HG02642 (cell line): ENCODE data around the gene DENND1B.
"Not testable (repeated sequence)": the region's sequence is repeated elsewhere in the genome, so short reads cannot be mapped to it uniquely, and the experiment has no call there.

Experiments used
- ATAC-seq: cut with Tn5 transposase; IDR thresholded peaks from one replicate; pipeline ENCODE4 v1.9.1; 2021; ENCODE audit warnings: mild to moderate bottlenecking; ENCODE audit not compliant: unreplicated experiment, poor library complexity

DENND1B gene

GRCh38 chr1:197752652-197753164 is 22.6 kb downstream of the DENND1B start:
- ATAC-seq, result not testable (repeated sequence)

DNA sequence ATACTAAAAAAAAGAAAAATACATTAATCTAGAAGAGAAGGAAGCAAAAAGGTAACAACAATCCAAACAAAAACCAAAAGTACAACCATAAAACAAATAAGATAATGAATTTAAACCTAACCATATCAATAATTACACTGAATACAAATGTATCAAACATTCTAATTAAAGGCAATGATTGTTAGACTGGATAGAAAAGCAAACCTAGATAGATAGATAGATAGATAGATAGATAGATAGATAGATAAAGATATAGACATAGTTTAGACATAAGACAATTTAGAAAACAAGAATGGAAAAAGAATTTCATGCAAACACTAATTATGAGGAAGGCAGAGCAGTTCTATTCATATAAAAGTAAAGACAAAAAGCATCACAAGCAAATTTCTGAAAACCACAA is 24.9 kb downstream of the DENND1B start:
- no peak for ATAC-seq

DNA sequence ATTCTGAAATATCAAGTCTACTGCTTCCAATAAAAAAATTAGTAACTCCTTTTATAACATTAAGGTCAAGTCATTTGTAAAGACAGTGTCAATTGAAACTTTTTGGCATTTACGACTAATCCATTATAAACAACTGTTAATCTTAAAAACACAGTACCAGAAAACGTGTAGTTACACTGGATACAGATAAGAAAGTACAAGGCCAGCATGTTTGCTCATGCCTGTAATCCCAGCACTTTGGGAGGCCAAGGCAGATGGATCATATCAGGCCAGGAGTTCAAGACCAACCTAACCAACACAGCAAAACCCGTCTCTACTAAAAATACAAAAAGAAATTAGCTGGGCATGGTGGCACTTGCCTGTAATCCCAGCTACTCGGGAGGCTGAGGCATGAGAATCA is 29.4 kb downstream of the DENND1B start:
- ATAC-seq, result no peak

- no peak for ATAC-seq
Observed at GRCh38 chr1:197744979-197745378, 30.3 kb downstream of the DENND1B start.

- ATAC-seq, result no peak
Observed at GRCh38 chr1:197743578-197743977, 31.7 kb downstream of the DENND1B start.

- ATAC-seq, result no peak
Observed at GRCh38 chr1:197740992-197741391, 34.3 kb downstream of the DENND1B start.

DNA sequence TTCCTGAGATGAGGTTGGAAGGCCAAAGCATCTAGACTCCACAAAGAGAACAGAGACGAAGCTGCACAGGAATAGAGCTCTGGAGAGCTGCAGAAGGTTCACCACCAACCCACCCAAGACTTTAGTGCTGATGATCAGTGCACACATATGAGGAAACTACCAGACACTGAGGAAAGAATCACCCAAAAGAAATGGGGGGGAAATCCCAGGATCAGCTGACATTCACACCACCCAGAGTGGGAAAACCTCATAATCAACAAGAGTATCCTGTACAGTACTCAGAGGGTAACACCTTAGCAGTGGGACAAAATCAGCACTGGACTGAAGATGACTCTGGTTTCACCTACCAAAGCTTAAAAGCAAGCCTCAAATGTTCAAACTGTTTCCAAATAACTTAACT is 36.4 kb downstream of the DENND1B start:
- no peak for ATAC-seq

DNA sequence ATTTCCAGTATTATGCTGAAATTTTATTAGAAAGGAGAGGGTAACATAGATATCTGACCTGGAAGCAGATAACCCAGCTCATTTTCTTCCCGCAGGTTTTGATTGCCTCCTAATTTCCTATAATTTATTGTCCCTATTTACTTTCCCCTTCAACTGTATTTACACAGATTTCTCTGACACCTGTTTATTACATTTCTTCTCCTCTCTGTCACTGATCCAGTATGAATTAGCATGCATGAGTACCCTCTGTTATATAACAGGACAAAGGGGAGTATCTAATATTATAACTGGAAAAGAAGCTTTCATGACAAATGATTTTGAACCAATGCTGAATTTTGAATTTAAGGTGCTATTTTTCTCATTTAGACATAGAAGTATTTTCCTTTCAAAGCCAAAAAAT is 37.4 kb downstream of the DENND1B start:
- ATAC-seq, result no peak

DNA sequence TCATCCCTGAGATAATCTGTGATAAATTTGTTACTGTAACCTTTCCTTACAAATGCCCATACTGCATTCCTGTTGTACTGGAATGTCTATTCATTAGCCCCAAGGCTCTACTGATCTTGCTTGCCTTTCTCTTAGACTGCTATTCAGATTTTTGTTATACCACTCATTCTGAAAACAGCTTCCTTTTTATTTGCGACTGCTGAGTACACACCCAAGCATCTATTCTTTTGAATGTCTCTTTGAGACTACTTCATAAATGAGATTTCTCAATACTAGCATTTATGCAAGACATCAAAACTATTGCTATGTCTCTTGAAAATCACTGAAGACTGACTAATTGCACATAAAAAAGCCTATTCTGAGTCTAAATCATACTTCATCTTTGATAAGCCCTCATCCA is 38.6 kb downstream of the DENND1B start:
- ATAC-seq, result no peak

DNA sequence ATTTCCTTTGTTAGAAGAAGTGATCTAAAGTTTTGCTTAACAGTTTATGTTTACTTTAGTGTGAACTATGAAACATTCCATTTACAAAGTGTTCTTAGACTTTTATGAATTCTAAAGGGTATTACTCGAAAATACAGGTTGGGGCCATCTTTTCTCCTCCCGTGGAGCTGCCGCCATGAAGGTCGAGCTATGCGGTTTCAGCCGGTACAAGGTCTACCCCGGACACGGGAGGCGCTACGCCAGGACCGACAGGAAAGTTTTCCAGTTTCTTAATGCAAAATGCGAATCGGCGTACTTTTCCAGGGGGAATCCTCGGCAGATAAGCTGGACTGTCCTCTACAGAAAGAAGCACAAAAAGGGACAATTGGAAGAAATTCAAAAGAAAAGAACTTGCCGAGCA is 39.8 kb downstream of the DENND1B start:
- ATAC-seq, result no peak

- no peak for ATAC-seq
Observed at GRCh38 chr1:197733324-197733723, 42.0 kb downstream of the DENND1B start.

GRCh38 chr1:197732187-197732586 is 43.1 kb downstream of the DENND1B start:
- no peak for ATAC-seq

DNA sequence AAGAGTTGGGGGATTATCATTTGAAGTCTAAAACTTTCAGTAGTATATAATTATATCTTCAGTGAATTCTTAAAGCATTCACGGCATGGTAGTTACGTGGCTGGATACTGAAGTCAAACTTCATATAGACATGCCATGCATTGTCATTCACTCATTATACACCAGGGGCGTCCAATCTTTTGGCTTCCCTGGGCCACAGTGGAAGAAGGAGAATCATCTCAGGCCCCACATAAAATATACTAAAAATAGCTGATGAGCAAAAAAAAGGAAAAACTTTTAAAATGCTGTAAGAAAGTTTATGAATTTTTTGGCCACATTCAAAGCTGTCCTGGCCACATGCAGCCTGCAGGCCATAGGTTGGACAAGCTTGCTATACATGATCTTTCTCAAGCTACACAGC is 43.8 kb downstream of the DENND1B start:
- ATAC-seq, result no peak

DNA sequence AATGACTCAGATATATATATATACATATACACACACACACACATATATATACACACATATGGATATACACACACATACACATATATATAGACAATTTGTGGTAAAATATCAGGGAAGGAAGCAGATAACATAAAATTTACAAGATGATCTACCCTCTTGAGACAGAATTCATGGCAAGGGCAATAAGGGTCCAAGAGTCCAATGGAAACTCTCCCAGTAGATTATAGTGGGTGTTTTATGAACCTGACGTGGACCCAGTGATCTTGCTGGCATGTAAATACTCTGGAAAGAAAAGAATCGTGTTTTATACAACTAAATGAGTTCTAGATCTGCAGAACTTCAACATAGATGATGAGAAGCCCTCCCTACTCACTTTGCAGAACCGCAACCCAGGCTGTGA is 49.3 kb downstream of the DENND1B start:
- ATAC-seq, result no peak

- ATAC-seq, result no peak
Observed at GRCh38 chr1:197725044-197725443, 50.2 kb downstream of the DENND1B start.

GRCh38 chr1:197715806-197716205 is 59.5 kb downstream of the DENND1B start:
- no peak for ATAC-seq

DNA sequence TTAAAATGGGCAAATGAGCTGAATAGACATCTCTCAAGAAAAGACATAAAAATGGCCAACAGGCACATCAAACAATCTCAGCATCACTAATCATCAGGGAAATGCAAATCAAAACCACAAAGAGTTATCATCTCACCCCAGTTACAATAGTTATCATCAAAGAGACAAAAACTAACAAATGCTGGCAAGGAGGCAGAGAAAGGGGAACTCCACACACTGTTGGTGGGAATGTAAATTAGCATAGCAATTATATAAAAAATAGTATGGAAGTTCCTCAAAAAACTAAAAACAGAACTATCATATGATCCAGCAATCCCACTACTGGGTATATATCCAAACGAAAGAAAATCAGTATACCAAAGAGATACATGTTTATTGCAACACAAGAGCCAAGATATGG is 68.7 kb downstream of the DENND1B start:
- no peak for ATAC-seq

- ATAC-seq, result no peak
Observed at GRCh38 chr1:197705941-197706340, 69.3 kb downstream of the DENND1B start.

- not testable (repeated sequence) for ATAC-seq
Observed at GRCh38 chr1:197700688-197701087, 74.6 kb downstream of the DENND1B start.

- no peak for ATAC-seq
Observed at GRCh38 chr1:197696372-197696771, 78.9 kb downstream of the DENND1B start.

DNA sequence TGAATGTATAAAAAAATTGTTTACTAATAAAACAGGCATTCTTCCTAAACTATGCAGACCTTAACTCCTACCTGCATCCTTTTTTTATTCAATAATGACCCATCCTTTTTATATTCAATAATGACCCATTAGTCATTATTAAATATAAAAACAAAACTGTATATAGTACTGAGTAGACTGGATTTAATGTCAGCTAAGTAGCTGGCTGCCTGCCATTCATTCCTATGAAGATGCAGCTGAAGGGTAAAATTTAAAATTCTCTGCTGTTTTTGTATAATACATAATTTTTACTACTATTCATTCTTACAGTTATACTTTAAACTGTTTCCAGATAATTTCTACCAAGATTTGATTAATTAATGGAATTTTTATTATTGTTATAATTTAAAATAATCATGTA is 79.3 kb downstream of the DENND1B start:
- no peak for ATAC-seq

GRCh38 chr1:197692965-197693364 is 82.3 kb downstream of the DENND1B start:
- ATAC-seq, result no peak

DNA sequence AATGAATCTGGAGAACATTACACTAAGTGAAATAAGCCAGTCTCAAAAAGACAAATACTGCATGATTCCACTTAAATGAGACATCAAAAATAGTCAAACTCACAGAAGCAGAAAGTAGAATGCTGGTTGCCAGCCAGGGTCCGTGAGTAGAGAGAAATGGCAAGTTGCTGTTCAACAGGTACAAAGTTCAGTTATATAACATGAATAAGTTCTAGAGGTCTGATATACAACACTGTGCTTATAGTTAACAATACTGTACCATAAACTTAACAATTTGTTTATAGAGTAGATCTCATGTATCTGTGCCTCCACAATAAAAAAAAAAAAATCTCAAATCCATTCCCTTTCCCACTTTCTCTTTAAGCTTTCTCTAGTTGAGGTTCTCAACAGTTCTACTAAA is 83.5 kb downstream of the DENND1B start:
- ATAC-seq, result no peak
